Daoy (cell line): Measurements from ENCODE around the gene IGFBP2. TPM values are rescaled to one million over a fixed set of nuclear protein-coding genes. Genes with fewer than 3 reads are reported as not detected.
"Not testable (repeated sequence)": the region's sequence is repeated elsewhere in the genome, so short reads cannot be mapped to it uniquely, and the experiment has no call there.

Source experiments
- DNase-seq: peaks from one replicate; pipeline ENCODE4 v3.0.0-alpha.2; 2015; ENCODE audit warnings: low read depth
- total RNA-seq: library from RNA; depleted of rRNA; stranded (reverse); fragments of >200 nt; shearing (Covaris generic); gene quantifications from 2 replicates; pipeline ENCODE4 v1.2.3, GENCODE V29; 2014; rRNA removed

Gene IGFBP2
- total RNA-seq, result 14.9 and 17.2 TPM in 2 replicates

GRCh38 chr2:216632952-216633615 lies at the start of gene IGFBP2:
TSS of gene IGFBP2 (plus strand) at chr2:216633420. CDS start at chr2:216633524, 104 bp downstream.
- DNase-seq, result peak; percentile 61

DNA sequence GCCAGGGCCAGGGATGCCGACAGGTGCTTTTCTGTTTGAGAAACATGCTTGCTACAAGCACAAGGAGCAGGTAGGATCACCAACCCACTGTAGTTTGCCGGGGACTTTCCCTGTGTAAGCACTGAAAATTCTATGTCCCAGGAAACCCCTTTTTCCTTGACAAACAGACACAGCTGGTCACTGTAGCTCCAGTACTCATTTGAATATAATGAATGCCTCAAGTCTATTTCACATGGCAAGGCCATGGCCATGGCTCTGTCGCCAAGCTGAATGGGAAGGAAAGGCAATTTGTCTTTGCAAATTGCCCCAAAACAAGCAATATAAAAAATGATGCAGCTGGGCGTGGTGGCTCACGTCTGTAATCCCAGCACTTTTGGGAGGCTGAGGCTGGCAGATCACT lies 49.6 kb upstream of the IGFBP2 start:
- DNase-seq, result no peak

DNA sequence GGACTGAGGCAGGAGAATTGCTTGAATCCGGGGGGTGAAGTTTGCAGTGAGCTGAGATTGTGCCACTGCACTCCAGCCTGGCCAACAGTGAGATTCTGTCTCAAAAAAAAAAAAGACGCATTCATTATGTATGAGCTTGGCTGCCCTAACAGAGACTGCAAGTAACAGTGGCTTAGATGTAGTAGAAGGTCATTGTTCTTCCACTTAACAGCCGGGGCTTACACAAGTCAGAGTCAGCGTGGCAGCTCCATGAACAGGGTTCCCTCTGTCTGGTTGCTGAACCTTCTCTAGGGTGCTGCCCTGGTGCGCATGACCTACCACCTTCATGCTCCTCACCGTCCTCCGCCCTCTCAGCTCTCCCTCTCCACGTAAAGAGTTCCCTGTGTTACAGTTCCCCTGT lies 49.1 kb upstream of the IGFBP2 start:
- no peak for DNase-seq

DNA sequence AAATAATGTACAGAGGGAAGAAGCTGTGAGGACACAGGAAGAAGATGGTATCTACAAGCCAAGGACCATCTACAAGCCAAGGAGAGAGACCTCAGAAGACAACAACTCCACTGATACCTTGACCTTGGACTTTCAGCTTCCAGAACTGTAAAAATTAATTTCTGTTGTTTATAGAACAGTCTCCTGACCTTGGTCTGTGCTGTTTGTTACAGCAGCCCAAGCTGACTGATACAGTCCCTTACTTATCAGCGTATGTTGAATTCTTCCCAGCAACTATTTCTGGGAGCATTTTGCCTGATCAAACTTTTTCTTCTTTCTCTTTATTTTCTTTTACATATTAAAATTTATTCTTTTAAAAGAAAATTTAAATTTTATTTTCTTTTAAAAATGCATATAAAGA lies 47.8 kb upstream of the IGFBP2 start:
- DNase-seq, result no peak

- DNase-seq, result no peak
These were observed 44.1 kb upstream of the IGFBP2 start for GRCh38 chr2:216588861-216589710.

- no peak for DNase-seq
These were observed 43.4 kb upstream of the IGFBP2 start for GRCh38 chr2:216589791-216590190.

GRCh38 chr2:216590780-216591179 lies 42.4 kb upstream of the IGFBP2 start:
- no peak for DNase-seq

GRCh38 chr2:216591480-216591879 lies 41.7 kb upstream of the IGFBP2 start:
- DNase-seq, result no peak

DNA sequence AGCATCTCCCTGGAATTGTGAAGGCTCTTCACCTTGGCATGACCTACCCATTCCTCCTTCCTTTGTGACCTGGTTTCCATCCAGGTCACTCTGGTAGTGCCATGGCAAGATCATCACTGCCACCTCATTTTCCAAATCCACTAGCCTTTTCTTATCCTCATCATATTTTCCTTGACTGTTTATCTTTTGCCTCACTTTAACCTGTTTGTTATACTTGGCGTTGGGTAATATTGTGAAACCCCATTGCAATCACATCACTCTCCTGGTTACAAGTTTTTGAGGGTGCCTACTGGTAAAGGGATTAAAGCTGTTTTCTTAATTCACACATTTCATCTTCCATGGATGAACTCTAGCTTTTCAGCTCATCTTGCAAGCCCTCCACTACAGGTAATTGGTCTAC lies 39.1 kb upstream of the IGFBP2 start:
- no peak for DNase-seq

DNA sequence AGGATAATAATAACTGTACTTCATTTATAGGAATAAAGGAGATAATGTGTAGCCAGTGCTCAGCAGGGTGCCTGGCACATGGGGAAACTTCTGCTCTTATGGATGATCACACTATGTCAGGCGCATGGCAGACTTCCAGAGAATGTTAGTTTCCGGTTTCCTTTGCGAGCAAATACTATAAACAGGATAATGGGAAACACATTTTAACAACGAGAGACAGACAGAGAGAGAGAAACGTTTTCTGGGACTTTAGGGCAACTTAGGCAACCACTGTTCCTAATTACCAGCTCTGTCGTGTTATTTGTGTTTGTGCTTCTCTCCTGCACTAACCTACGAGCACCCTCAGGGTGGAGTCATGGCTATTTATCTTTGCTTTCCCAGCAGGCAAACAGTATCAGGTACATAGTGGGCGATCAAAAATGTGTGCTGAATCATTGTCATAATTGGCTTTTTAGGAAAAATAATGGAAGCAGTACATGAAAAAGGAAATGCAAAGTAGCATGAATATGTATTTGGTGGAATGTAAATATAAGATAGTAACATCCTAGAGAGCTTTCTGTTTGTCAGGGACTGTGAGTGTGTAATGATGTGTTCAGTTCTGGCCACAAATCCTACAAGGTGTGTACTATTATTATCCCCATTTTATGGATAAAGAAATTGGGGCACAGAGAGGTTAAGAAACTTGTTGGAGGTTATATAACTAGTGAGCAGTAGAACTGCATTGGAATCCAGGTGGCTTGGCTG lies 36.8 kb upstream of the IGFBP2 start:
- DNase-seq, result peak; percentile 26

GRCh38 chr2:216596980-216597509 lies 36.2 kb upstream of the IGFBP2 start:
- DNase-seq, result no peak

DNA sequence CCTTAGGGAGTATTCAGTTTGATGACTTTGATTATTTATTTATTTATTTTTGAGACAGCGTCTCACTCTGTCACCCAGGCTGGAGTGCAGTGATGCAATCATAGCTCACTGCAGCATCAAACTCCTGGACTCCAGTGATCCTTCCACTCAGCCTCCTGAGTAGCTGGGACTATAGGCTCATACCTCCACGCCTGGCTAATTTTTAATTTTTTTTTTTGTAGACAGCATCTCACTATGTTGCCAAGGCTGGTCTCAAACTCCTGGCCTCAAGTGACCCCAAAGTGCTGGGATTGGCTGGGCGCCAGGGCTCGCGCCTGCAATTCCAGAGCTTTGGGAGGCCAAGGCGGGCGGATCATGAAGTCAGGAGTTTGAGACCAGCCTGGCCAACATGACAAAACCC lies 35.4 kb upstream of the IGFBP2 start:
- DNase-seq, result not testable (repeated sequence)

DNA sequence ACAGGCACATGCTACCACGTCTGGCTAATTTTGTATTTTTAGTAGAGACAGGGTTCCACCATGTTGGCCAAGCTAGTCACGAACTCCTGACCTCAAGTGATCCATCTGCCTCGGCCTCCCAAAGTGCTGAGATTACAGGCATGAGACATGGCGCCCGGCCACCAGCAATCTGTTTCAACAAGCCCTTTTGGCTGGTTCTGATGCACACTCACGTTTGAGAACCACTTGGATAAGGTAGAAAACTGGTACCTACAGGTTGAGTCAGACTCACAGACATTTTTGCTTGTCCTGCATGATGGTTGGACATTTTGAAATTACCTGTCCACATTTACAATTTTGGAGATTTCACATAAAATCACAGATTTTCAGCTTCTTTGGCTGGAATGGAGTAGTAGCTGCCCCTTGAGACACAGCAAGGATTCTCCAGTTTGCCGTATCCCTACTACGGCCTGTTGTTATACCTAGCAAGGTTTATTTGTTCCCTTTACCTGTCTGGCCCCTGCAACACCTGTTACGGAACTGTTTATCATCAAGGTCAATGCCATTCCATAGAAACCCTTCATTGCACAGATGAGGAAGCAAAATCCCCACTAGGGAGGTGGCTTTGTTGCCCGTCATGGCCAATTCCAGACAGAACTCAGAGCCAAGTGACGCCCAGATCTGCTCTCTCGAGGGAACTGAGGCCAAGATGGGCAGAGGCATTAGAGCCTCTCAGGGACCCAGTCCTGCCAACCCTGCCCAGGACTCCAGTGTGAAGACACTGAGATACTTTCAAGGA lies 31.4 kb upstream of the IGFBP2 start:
- no peak for DNase-seq

- DNase-seq, result no peak
These were observed 30.0 kb upstream of the IGFBP2 start for GRCh38 chr2:216603010-216603883.

DNA sequence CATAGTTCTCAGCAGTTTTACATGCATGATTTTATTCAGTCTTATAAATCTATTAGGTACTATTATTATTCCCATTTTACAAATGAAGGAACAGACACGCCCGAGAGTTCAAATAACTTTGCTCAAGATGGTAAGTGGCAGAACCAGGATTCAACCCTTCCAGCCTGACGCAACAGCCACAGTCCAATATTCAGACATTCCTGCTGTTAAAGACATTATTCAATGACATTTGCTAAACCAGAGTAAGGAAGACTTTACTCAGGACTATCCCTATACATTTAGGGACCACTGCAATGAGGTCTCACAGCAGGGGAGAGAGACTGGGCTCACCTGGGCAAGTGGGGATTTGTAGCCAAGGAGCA lies 29.4 kb upstream of the IGFBP2 start:
- DNase-seq, result no peak

- no peak for DNase-seq
These were observed 28.8 kb upstream of the IGFBP2 start for GRCh38 chr2:216604458-216604857.

DNA sequence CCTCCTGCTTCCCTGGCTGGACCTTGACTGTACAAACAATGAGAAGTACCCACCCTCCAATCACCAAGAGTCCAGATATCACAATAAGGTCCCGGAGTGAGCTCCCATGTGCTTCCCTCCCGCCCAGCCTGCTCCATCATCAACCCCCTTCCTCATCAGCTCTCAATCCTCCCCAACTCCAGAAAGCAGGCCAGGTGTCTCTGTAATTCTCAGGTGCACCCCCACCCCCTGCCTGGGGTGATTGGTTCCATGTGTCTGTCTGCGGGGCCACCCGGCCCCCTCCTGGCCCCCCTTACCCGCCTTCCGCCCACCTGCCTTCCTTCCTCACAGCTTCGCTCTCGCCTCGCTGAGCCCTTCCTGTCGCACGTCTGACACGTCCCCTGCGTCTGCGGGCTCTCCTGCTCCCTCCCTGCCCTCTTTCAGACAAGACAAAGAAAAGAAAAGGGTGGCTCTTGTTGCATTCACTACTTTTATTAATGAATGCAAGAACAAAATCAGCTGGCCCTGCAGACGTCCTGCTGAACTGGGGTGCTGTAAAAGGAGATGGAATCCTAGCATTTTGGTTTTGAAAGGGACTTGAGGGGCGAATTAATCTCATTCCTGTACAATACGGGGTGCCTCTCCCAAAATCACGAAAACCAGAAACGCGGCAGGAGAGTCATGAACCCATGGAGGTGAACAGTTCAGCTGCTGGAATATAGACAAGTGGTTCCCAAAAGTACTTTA lies 26.5 kb upstream of the IGFBP2 start:
- DNase-seq, result no peak

DNA sequence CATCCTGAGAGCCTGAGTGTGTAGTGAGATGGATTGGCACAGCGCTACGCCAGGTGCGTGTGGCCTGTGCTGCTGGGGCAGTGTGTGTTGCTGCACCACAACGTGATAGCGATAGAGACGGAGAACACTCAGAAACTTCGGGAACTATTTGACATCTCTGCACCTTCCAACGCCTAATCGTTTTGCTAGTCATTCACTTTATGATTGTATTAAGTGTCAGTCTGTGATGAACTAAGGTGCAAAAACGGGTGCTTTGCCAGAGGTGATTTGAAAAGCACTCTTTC lies 26.0 kb upstream of the IGFBP2 start:
- no peak for DNase-seq

DNA sequence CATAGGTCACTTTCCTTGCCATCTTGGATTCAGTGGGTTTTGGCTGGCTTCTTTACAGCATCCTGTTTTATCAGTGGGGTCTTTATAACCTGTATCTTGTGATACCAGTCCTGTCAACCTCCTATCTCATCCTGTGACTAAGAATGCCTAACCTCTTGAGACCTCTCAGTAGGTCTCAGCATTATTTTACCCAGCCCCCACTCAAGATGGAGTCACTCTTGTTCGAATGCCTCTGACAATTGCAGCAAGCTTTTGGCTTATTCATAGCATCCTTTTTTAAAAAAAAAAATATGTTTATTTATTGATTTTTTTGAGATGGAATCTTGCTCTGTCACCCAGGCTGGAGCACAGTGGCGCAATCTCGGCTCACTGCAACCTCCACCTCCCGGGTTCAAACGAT lies 24.7 kb upstream of the IGFBP2 start:
- DNase-seq, result no peak
